ENCODE results near the gene GPRIN3. TPM values are rescaled to one million over a fixed set of nuclear protein-coding genes. Genes with fewer than 3 reads are reported as not detected.

The GPRIN3 gene
- total and polyA plus RNA-seq, 8 donors = 0.84 to 7.6 (median 3.1) TPM

DNA sequence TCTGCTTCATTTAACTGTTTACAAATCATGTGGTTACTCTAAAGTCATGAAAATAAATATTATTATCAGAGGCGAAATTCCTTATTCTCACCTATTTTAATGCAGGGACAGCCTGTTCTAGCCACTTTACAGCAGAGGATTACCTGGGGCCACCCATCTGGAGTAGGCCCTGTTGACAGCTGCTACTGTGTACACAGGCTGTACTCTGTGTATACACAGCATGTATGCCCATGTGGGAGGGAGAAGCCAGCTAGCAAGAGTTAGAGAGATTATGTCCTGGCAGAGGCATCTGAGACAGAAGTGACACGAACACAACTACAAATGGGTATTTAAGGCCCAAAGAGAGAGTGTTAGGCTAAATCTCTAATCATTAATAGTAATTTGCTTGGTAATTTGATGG lies 62.1 kb downstream of the GPRIN3 start:
- Histone ChIP-seq H3K36me3 (no peaks in the 10 kb centered on the region), H3K4me1 (peaks cover 20 to 52% (median 47%) of the 10 kb centered on the region in 3 donors), H3K4me3 (no peak overlapping the region), H3K9me3 (no peaks in the 10 kb centered on the region), H3K27me3 (no peaks in the 10 kb centered on the region), H3K27ac (peak overlapping the region in 2 of 4 donors; percentile 7 to 45)
- DNase-seq (peak in 4 of 6 donors; percentile 38 to 66 (median 52)), FAIRE-seq (no peak), ATAC-seq (peak; percentile 59 to 78 (median 66))
- 39 to 40% methylated on average over 2 of the region's 2 CpGs for WGBS, 2 donors
- intact Hi-C loops (cut with DNase I) = no loop called here
- TF ChIP-seq, protein P1, sequence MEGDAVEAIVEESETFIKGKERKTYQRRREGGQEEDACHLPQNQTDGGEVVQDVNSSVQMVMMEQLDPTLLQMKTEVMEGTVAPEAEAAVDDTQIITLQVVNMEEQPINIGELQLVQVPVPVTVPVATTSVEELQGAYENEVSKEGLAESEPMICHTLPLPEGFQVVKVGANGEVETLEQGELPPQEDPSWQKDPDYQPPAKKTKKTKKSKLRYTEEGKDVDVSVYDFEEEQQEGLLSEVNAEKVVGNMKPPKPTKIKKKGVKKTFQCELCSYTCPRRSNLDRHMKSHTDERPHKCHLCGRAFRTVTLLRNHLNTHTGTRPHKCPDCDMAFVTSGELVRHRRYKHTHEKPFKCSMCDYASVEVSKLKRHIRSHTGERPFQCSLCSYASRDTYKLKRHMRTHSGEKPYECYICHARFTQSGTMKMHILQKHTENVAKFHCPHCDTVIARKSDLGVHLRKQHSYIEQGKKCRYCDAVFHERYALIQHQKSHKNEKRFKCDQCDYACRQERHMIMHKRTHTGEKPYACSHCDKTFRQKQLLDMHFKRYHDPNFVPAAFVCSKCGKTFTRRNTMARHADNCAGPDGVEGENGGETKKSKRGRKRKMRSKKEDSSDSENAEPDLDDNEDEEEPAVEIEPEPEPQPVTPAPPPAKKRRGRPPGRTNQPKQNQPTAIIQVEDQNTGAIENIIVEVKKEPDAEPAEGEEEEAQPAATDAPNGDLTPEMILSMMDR (IDR thresholded peaks at IDR 0.05) = no peak

DNA sequence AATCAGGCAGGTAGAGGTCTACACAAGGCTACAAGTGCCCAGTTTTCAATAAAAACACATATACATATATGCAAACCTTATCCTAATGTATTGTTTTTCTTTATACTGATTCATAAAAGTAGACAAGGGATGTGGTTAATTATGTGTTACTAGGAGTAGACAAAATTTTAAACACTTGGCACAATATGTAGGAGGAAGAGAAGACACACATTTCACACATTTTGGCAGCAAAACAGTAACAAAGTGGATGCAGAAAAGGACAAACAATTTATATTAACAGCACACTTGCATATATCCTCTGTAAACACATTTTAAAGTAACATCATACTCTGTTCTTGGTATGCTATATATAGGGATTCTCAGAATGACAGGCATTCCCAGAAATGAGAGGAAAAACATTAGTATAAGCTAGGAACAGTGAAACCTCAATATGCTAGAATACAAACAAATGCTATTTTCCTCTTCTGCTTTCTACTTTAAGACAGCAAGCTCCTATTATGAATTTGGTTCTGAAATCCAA lies 63.8 kb downstream of the GPRIN3 start:
- DNase-seq (no peak), ATAC-seq (no peak), FAIRE-seq (peak; percentile 32)
- Histone ChIP-seq H3K4me3 (no peak overlapping the region), H3K9me3 (no peaks in the 10 kb centered on the region), H3K4me1 (peaks cover 20 to 49% (median 47%) of the 10 kb centered on the region in 3 donors), H3K27ac (peak overlapping the region in 3 of 4 donors; percentile 6 to 53 (median 37)), H3K36me3 (no peaks in the 10 kb centered on the region), H3K27me3 (no peaks in the 10 kb centered on the region)
- intact Hi-C loops (cut with DNase I) = no loop called here
- TF ChIP-seq, protein P1 (IDR thresholded peaks at IDR 0.05) = no peak

DNA sequence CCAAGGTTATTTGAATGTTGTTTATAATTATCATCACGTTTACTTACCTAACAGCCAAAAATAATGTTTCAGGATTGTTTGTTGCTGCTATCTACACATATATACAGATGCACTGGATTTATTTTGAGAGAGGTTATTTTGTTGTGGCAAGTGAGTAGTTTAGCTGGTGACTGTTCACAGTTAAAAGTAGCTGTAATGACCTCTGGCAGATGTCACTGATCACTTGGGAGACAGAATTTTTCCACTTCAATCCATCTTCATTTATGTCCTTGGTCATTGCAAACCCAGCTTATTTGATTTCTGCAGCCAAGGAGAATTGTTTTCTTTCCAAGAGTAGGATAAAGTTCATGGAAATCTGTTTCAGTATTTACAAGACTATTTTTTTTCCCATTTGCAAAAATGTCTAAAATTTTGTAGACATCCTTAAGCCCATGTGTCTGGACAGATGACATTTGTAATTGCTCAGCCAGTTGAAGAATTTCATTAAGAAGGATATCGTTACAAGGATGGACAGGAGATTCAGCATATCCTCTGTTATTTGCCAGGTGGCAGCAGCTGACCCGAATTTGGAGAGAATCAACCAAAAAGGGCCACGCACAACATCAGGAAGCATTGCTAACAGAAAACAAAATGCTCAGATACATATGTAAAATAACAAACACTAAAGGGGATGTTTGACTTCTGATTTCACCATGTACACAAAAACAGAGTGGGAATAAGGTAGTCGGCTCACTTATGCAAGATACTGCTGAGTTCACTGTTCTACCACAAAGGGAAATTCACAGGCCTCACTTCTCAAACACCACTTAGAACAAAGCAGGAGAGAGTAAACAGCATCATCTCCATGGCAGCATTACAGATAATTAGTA lies 64.5 kb downstream of the GPRIN3 start:
- Histone ChIP-seq H3K4me3 (no peak overlapping the region), H3K9me3 (no peaks in the 10 kb centered on the region), H3K36me3 (no peaks in the 10 kb centered on the region), H3K27me3 (no peaks in the 10 kb centered on the region), H3K27ac (peak overlapping the region in 3 of 4 donors; percentile 6 to 53 (median 37)), H3K4me1 (peaks cover 20 to 45% (median 45%) of the 10 kb centered on the region in 3 donors)
- TF ChIP-seq, protein P1 (IDR thresholded peaks at IDR 0.05) = no peak
- WGBS, 2 donors = 33 to 40% methylated on average over 5 of the region's 5 CpGs
- FAIRE-seq = no peak
- intact Hi-C loops (cut with DNase I) = no loop called here
- DNase-seq = no peak
- ATAC-seq = peak in 3 of 4 donors; percentile 45 to 66 (median 56)

DNA sequence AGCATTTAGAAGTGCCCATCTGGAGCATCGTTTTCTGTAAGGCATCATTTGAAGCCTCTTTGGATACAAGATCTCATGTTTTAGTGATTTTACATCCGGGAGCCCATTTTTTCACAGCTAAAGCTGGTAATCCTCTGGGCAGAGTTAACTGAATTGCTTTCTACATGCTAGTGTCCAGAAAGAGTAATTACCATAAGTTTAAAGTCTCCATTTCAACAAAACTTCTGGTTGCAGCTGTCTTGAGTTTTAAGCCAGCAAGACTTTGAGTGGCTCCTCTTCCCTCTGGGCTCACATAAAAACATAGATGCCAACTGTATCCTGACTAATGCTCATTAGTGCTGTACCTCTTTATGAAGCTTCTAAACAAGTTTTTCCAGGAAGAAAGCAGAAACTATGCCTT lies 65.4 kb downstream of the GPRIN3 start:
- H3K27ac ChIP-seq = no peak overlapping the region
- 89 to 92% methylated on average over 2 of the region's 2 CpGs for WGBS, 2 donors
- no peaks in the 10 kb centered on the region for H3K9me3 ChIP-seq
- H3K4me1 ChIP-seq = peaks cover 20 to 40% (median 36%) of the 10 kb centered on the region in 3 donors
- ATAC-seq (no peak), FAIRE-seq (no peak), DNase-seq (no peak)
- H3K4me3 ChIP-seq = no peak overlapping the region
- H3K27me3 ChIP-seq = no peaks in the 10 kb centered on the region
- TF ChIP-seq, protein P1 (IDR thresholded peaks at IDR 0.05) = no peak
- H3K36me3 ChIP-seq = no peaks in the 10 kb centered on the region
- intact Hi-C loops (cut with DNase I) = no loop called here

Measured in pancreas (tissue), 10 donors.